H1 (cell line): Measurements from ENCODE around the gene NHLRC2. TPM values are rescaled to one million over a fixed set of nuclear protein-coding genes. Genes with fewer than 3 reads are reported as not detected.

Experiments
- E2F6 ChIP-seq: IDR thresholded peaks from 2 replicates; pipeline ENCODE4 v1.6.1; 2012; ENCODE audit warnings: inconsistent platforms
- SP4 ChIP-seq: IDR thresholded peaks from 2 replicates; pipeline ENCODE4 v1.6.1; 2012; ENCODE audit warnings: low read length, inconsistent platforms
- polyA plus RNA-seq, 7 experiments: library from polyadenylated mRNA; depleted of rRNA in 3 of 7; stranded (reverse) in 5 of 7; unstranded in 2 of 7; fragments of >200 nt in 5 of 7; fragments of 200-250 nt in 2 of 7; gene quantifications; 1 replicate in 5 of 7; 2 replicates in 1 of 7; 4 replicates in 1 of 7; pipeline versions ENCODE4 v1.2.1 to v1.2.3, GENCODE V29; 2011 to 2013; ENCODE audit warnings: missing spikeins in 2 of 7, mixed read lengths in 2 of 7
- total RNA-seq: library from RNA; stranded (reverse); fragmentation: NEBNext Ultra II Directional; extraction: Animal tissue kit (Norgen Biotek cat#: 25700); gene quantifications from 2 replicates; pipeline ENCODE4 v1.2.1, GENCODE V29; 2021
- TF ChIP-seq, protein P1 (sequence below), 3 experiments: IDR thresholded peaks; 1 replicate in 2 of 3; 2 replicates in 1 of 3; pipeline versions ENCODE4 v1.5.1 to v1.6.1; 2011; ENCODE audit warnings: low read length in 3 of 3, mild to moderate bottlenecking in 3 of 3, inconsistent platforms in 2 of 3, low read depth in 1 of 3, moderate library complexity in 1 of 3; ENCODE audit not compliant: insufficient read depth in 1 of 3; ENCODE audit errors: control extremely low read depth in 1 of 3

Gene NHLRC2
- total and polyA plus RNA-seq, 2 of the 8 experiments (the other 6 are each of a cell fraction or from before 2014, with no cell fraction given) = 4.9 to 25.6 TPM

DNA sequence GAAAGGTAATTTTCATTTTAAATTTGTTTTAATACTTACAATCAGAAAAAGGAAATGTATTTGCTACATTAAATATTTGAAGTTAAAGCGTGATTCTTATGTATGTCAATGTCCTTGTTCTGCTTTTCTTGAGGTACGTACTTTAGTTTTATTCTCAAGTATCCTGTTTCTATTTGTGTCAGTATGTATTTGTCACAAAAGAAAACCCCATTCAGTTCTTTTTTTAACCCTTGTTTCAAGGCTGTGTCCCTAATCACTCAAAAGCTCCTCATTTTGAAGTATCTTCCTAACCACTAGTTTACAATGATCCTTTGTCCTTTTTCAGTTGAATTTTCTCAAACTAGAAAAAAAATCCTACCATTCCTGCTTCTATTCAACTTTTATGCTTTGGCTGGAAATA, 25.2 kb downstream of the NHLRC2 start (continued):
- no peak for TF ChIP-seq E2F6
- TF ChIP-seq SP4 = no peak
- TF ChIP-seq, protein P1, sequence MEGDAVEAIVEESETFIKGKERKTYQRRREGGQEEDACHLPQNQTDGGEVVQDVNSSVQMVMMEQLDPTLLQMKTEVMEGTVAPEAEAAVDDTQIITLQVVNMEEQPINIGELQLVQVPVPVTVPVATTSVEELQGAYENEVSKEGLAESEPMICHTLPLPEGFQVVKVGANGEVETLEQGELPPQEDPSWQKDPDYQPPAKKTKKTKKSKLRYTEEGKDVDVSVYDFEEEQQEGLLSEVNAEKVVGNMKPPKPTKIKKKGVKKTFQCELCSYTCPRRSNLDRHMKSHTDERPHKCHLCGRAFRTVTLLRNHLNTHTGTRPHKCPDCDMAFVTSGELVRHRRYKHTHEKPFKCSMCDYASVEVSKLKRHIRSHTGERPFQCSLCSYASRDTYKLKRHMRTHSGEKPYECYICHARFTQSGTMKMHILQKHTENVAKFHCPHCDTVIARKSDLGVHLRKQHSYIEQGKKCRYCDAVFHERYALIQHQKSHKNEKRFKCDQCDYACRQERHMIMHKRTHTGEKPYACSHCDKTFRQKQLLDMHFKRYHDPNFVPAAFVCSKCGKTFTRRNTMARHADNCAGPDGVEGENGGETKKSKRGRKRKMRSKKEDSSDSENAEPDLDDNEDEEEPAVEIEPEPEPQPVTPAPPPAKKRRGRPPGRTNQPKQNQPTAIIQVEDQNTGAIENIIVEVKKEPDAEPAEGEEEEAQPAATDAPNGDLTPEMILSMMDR (IDR thresholded peaks at IDR 0.05; ENCODE audit: control extremely low read depth in 1 of 3, insufficient read depth in 1 of 3, low read depth in 1 of 3, low read length in 3 of 3) = no peak
